ENCODE measurements around the gene PLEKHN1. TPM values are rescaled to one million over a fixed set of nuclear protein-coding genes. Genes with fewer than 3 reads are reported as not detected.

Gene PLEKHN1
- total RNA-seq, 1 donor from 2014 or later = not detected

- intact Hi-C loops (cut with DNase I) = no loop called here
- ATAC-seq (ENCODE audit: poor library complexity) (peak; percentile 5), DNase-seq (no peak)
Observed at GRCh38 chr1:1024771-1025699, 58.8 kb downstream of the PLEKHN1 start.

Other genes starting within 250 kb of the PLEKHN1 start
- 1.5 TPM for gene SAMD11, start 42.6 kb upstream of the PLEKHN1 start, total RNA-seq
- 42.8 TPM for gene NOC2L, start 7.2 kb upstream of the PLEKHN1 start, total RNA-seq
- gene KLHL17, start 5.9 kb upstream of the PLEKHN1 start, total RNA-seq = 5.6 TPM
- 170 TPM for gene PERM1, start 15.6 kb downstream of the PLEKHN1 start, total RNA-seq
- gene HES4, start 33.6 kb downstream of the PLEKHN1 start, total RNA-seq = 27.4 TPM
- 13.3 TPM for gene ISG15, start 47.0 kb downstream of the PLEKHN1 start, total RNA-seq
- gene AGRN, start 53.6 kb downstream of the PLEKHN1 start, total RNA-seq = 12.8 TPM
- not detected for gene RNF223, start 107.8 kb downstream of the PLEKHN1 start, total RNA-seq
- 2.4 TPM for gene C1orf159, start 149.6 kb downstream of the PLEKHN1 start, total RNA-seq
- 0.22 TPM for gene TTLL10, start 207.4 kb downstream of the PLEKHN1 start, total RNA-seq
- gene TNFRSF18, start 240.1 kb downstream of the PLEKHN1 start, total RNA-seq = 0.32 TPM
- gene TNFRSF4, start 247.7 kb downstream of the PLEKHN1 start, total RNA-seq = 2.1 TPM